Loucy (cell line): ENCODE measurements around the gene RAB35.

Experiments used
- CTCF ChIP-seq: fragments of 200-600 bp; sonication (generic); conservative IDR thresholded peaks from 2 replicates; pipeline ENCODE4 v1.5.1; 2014; ENCODE audit warnings: mild to moderate bottlenecking, antibody characterized with exemption, low read length
- EZH2phosphoT487 ChIP-seq: fragments of 200-600 bp; IDR thresholded peaks from 2 replicates; pipeline ENCODE4 v1.6.1; 2018; ENCODE audit warnings: antibody characterized with exemption, mild to moderate bottlenecking, moderate library complexity, borderline replicate concordance

DNA sequence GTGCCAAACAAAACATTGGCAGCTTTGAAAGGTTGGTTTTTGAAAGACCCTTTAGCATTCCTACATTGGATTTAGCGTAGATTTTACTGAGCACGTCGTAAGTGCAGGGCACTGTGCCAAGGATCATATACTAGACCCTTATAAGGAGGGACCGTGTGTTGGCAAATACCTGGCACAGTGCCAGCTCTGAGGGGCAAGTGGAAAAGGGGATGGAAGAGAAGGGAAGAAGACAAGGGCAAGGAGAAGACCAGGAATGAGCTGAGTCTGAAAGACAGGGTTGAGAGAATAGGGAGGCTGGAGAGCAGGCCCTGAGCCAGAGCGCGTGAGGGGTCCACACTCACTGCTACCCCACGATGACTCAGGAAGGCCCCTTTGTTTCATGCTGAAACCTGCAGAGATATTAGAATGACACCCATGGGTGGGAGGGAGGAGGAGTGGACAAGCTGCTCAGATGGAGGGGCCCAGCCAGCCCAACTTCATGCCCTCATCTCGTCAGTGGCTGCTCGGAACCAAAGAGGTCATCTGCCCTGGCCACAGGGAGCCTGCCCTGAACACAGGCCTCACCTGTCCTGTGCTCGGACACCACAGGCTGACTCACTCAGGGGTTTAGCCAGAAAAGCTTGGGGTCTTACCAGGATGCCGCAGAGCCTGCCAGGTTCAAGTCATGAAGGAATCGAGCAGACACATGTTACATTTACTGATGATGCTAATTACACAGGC lies 25.0 kb downstream of the RAB35 start:
- TF ChIP-seq CTCF (no peak), EZH2phosphoT487 (no peak)
